HepG2 (cell line): ENCODE data around the gene MRPS10. TPM values are rescaled to one million over a fixed set of nuclear protein-coding genes. Genes with fewer than 3 reads are reported as not detected.

ENCODE experiments used
- ATAC-seq: fragments of 200-7000 bp; cut with Tn5 transposase; 3 replicates; pipeline ENCODE4 v1.9.1; 2020; ENCODE audit warnings: mild to moderate bottlenecking, moderate library complexity
- BruUV-seq: library from RNA; stranded (reverse); fragments of 400-500 nt; replicated peaks from 2 replicates; lab custom pipeline; 2021; lab: Mats Ljungman, UMichigan
- CTCF ChIA-PET: fragments of 300-600 bp; formaldehyde crosslinking; extraction: SDS; loops from one replicate; lab custom pipeline; 2021; ENCODE audit warnings: low total read pairs, inconsistent platforms, low intra/inter-chr PET ratio; lab: Yijun Ruan, JAX
- POLR2A ChIA-PET: fragments of 350-600 bp; sonication (Branson Sonifier 250); formaldehyde crosslinking; loops from one replicate; lab custom pipeline; 2020; ENCODE audit warnings: antibody characterized with exemption, inconsistent platforms; lab: Yijun Ruan, JAX
- DNase-seq: peaks from one replicate; pipeline ENCODE4 v3.0.0-alpha.2; 2015; ENCODE audit warnings: low spot score
- FAIRE-seq: peaks from 3 replicates; lab custom pipeline; 2011; peaks lifted over from hg19 to GRCh38; lab: Jason Lieb, UNC
- H2AFZ ChIP-seq: one replicate; pipeline ENCODE4 v1.6.1; 2011; ENCODE audit warnings: low read length, inconsistent platforms
- H3K27ac ChIP-seq: fragments of 300-600 bp; 3 replicates; pipeline ENCODE4 v1.8.0; 2011; ENCODE audit warnings: mixed run types, mild to moderate bottlenecking, mixed read lengths, low read length, inconsistent platforms; ENCODE audit not compliant: insufficient read depth; ENCODE audit errors: extremely low read length
- H3K27me3 ChIP-seq, 2 experiments: fragments of 200-600 bp in 1 of 2; 2 replicates in 1 of 2; 3 replicates in 1 of 2; pipeline versions ENCODE4 v1.6.0 to v1.8.0; 2011; ENCODE audit warnings: low read length in 2 of 2, mild to moderate bottlenecking in 2 of 2, moderate library complexity in 2 of 2, inconsistent platforms in 1 of 2; ENCODE audit not compliant: insufficient read depth in 2 of 2, control insufficient read depth in 1 of 2
- H3K36me3 ChIP-seq, 2 experiments: fragments of 200-600 bp in 1 of 2; replicated peaks in 1 of 2; 2 replicates in 1 of 2; 3 replicates in 1 of 2; pipeline versions ENCODE4 v1.5.1 to v1.8.0; 2011; ENCODE audit warnings: low read length in 2 of 2, inconsistent platforms in 1 of 2; ENCODE audit not compliant: insufficient read depth in 2 of 2, control insufficient read depth in 1 of 2
- H3K4me1 ChIP-seq: 2 replicates; pipeline ENCODE4 v1.5.1; 2012; ENCODE audit warnings: low read length, inconsistent platforms; ENCODE audit not compliant: insufficient read depth
- H3K4me2 ChIP-seq: 2 replicates; pipeline ENCODE4 v1.6.0; 2011; ENCODE audit warnings: low read depth, low read length, inconsistent platforms
- H3K4me3 ChIP-seq, 3 experiments: fragments of 200-600 bp in 1 of 3; sonication (generic), shearing (Covaris generic) in 1 of 3; replicated peaks in 1 of 3; 2 replicates each; pipeline ENCODE4 v1.5.1; 2011 to 2016; ENCODE audit warnings: low read length in 3 of 3, inconsistent platforms in 2 of 3, low read depth in 2 of 3, mild to moderate bottlenecking in 2 of 3, control low read depth in 1 of 3, mixed read lengths in 1 of 3; ENCODE audit not compliant: insufficient read depth in 1 of 3
- H3K79me2 ChIP-seq: one replicate; pipeline ENCODE4 v1.6.1; 2011; ENCODE audit warnings: low read length, inconsistent platforms; ENCODE audit not compliant: insufficient read depth
- H3K9ac ChIP-seq: 2 replicates; pipeline ENCODE4 v1.6.0; 2011; ENCODE audit warnings: mild to moderate bottlenecking, low read depth, low read length, inconsistent platforms; ENCODE audit not compliant: insufficient read depth
- H3K9me3 ChIP-seq: 2 replicates; pipeline ENCODE4 v1.5.1; 2012; ENCODE audit warnings: mild to moderate bottlenecking, low read length
- H4K20me1 ChIP-seq: 2 replicates; pipeline ENCODE4 v1.6.0; 2011; ENCODE audit warnings: inconsistent platforms, mild to moderate bottlenecking, low read length, moderate library complexity; ENCODE audit not compliant: insufficient read depth
- DMAP1 ChIP-seq: IDR thresholded peaks from 2 replicates; pipeline ENCODE4 v1.6.1; 2016
- PPARG ChIP-seq: conservative IDR thresholded peaks from 2 replicates; pipeline ENCODE4 v1.6.1; 2016; ENCODE audit warnings: missing biosample characterization, missing genetic modification reagents
- RBFOX2 ChIP-seq: fragments of 200-400 bp; formaldehyde crosslinking; IDR thresholded peaks from 2 replicates; pipeline ENCODE4 v1.6.1; 2017; ENCODE audit warnings: low read depth, mild to moderate bottlenecking, low read length
- SALL1 ChIP-seq: sonication (generic); formaldehyde crosslinking; IDR thresholded peaks from 2 replicates; pipeline ENCODE4 v1.8.0; 2022; ENCODE audit warnings: mild to moderate bottlenecking, missing genetic modification reagents
- YY1 ChIP-seq: IDR thresholded peaks from 2 replicates; pipeline ENCODE4 v1.6.1; 2011; ENCODE audit warnings: low read length, low read depth, moderate library complexity, mild to moderate bottlenecking; ENCODE audit not compliant: insufficient read depth, insufficient replicate concordance
- ZBTB49 ChIP-seq: sonication (generic); formaldehyde crosslinking; IDR thresholded peaks from 2 replicates; pipeline ENCODE4 v1.4.0; 2020; ENCODE audit warnings: missing genetic modification reagents, borderline replicate concordance
- ZMYM3 ChIP-seq: sonication (generic); formaldehyde crosslinking; IDR thresholded peaks from 2 replicates; pipeline ENCODE4 v1.5.1; 2020; ENCODE audit warnings: mild to moderate bottlenecking, missing genetic modification reagents
- ZNF274 ChIP-seq: sonication (generic); formaldehyde crosslinking; IDR thresholded peaks from 2 replicates; pipeline ENCODE4 v1.5.1; 2020; ENCODE audit warnings: mild to moderate bottlenecking, missing genetic modification reagents
- ZNF644 ChIP-seq: IDR thresholded peaks from 2 replicates; pipeline ENCODE4 v1.6.1; 2016; ENCODE audit warnings: low read depth
- ZSCAN31 ChIP-seq: sonication (generic); formaldehyde crosslinking; IDR thresholded peaks from 2 replicates; pipeline ENCODE4 v1.5.0; 2020; ENCODE audit warnings: low read depth, mild to moderate bottlenecking, missing genetic modification reagents
- WGBS: methylation state at CpG from one replicate; pipeline ENCODE4 v1.1.6; 2017; ENCODE audit warnings: low lambda C conversion rate; 5-methylcytosine and 5-hydroxymethylcytosine counted together
- in situ Hi-C: cut with HindIII; loops from 2 replicates; pipeline ENCODE4 v1.10.0; 2017; ENCODE audit warnings: low pct_unique_long_range_greater_than_20kb; ENCODE audit not compliant: extremely low pct_ligation_motif_present
- intact Hi-C: fragments of 100-400 bp; cut with micrococcal nuclease; formaldehyde crosslinking; loops from one replicate; pipeline ENCODE4 v1.10.0; 2022; ENCODE audit not compliant: unreplicated experiment
- polyA plus RNA-seq, 8 experiments: library from polyadenylated mRNA; depleted of rRNA in 3 of 8; stranded (reverse) in 7 of 8; unstranded in 1 of 8; fragments of >200 nt; fragmentation: Illumina TruSeq in 4 of 8; extraction: Trizol in 4 of 8; gene quantifications; 2 replicates each; pipeline versions ENCODE4 v1.2.1 to v1.2.3, GENCODE V29; 2011 to 2016; ENCODE audit warnings: low read depth in 4 of 8, missing spikeins in 1 of 8, mixed read lengths in 1 of 8; ENCODE audit not compliant: insufficient read depth in 1 of 8
- total RNA-seq, 5 experiments: library from RNA; depleted of rRNA; stranded (reverse); fragments of >200 nt; fragmentation: Illumina TruSeq; extraction: Trizol; gene quantifications; 2 replicates each; pipeline ENCODE4 v1.2.3, GENCODE V29; 2016; ENCODE audit warnings: low read depth in 1 of 5
- TF ChIP-seq, protein P1 (sequence below): IDR thresholded peaks from 2 replicates; pipeline ENCODE4 v1.6.1; 2016
- TF ChIP-seq, protein P2 (sequence below): sonication (generic); formaldehyde crosslinking; IDR thresholded peaks from 2 replicates; pipeline ENCODE4 v1.5.1; 2020; ENCODE audit warnings: mild to moderate bottlenecking, missing genetic modification reagents, moderate library complexity

The MRPS10 gene
- total and polyA plus RNA-seq, 2 of the 13 experiments (the other 11 are each of a cell fraction or from before 2014, with no cell fraction given) = 31.7 to 54.6 TPM

DNA sequence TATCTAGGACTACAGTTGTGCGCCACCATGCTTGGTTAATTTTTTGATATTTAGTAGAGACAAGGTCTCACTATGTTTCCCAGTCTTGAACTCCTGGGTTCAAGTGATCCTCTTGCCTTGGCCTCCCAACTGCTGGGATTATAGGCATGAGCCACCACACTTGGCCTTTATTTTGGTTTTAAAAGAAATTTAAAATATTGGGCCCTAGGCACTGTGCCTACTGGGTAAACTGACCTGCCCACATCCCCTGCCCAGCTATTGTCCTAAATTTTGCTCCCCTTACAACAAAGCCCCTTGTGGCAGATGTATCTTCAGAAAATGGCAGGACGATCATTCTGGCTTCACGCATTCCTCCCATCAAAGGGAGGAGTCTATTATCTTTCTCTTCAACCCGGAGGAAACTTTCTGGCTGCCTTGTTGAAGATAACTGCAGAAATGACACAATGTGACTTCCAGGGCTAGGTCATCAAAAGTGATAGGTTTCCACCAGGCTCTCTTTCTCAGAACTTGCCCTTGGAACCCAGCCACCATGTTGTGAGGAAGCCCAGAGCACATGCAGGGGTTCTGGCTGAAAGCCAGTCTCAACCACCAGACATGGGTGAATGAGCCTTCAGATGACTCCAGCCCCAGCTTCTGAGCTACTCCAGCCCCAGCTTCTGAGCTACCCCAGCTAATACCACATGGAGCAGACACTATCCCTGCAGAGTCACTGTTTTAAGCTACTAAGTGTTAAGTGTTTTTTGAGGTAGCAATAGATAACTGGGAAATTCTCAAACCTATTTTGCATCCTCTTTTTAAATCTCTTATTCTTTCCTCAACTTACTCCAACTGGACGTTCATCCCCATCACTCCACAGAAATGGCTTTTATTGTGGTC, 18.3 kb downstream of the MRPS10 start:
- H3K9ac ChIP-seq = no peak overlapping the region
- H4K20me1 ChIP-seq = no peaks in the 10 kb centered on the region
- in situ Hi-C loops = no loop called here
- H2AFZ ChIP-seq = no peak overlapping the region
- H3K4me1 ChIP-seq = peaks cover 72% of the 10 kb centered on the region
- no peaks in the 10 kb centered on the region for H3K79me2 ChIP-seq
- CTCF ChIA-PET = no interaction called here
- H3K36me3 ChIP-seq = no peaks in the 10 kb centered on the region
- ATAC-seq = no peak
- no peaks in the 10 kb centered on the region for H3K27me3 ChIP-seq
- H3K9me3 ChIP-seq = no peaks in the 10 kb centered on the region
- no peak overlapping the region for H3K4me2 ChIP-seq
- peak; percentile 22 for DNase-seq
- intact Hi-C loops = no loop called here
- TSS peak; percentile 61 for BruUV-seq
- POLR2A ChIA-PET = interaction anchor here (0.7 to 1.4 kb wide), 5 partner anchors 15 to 177 kb away, joined by 3 to 5 read pairs (median 4); partner anchors contain the start of gene TAF8
- FAIRE-seq = no peak
- H3K4me3 ChIP-seq = no peak overlapping the region
- TF ChIP-seq RBFOX2 (0 out of 2 replicates have a peak, but pooled peaks have one; percentile 28), YY1 (peak; percentile 47), ZSCAN31 (no peak), ZNF644 (peak; percentile 42; the same call in 1 of the 2 replicates), PPARG (CRISPR knock-in tag) (no peak)
- peak overlapping the region; percentile 22 for H3K27ac ChIP-seq
- WGBS = 92% methylated on average over 5 of the region's 5 CpGs

DNA sequence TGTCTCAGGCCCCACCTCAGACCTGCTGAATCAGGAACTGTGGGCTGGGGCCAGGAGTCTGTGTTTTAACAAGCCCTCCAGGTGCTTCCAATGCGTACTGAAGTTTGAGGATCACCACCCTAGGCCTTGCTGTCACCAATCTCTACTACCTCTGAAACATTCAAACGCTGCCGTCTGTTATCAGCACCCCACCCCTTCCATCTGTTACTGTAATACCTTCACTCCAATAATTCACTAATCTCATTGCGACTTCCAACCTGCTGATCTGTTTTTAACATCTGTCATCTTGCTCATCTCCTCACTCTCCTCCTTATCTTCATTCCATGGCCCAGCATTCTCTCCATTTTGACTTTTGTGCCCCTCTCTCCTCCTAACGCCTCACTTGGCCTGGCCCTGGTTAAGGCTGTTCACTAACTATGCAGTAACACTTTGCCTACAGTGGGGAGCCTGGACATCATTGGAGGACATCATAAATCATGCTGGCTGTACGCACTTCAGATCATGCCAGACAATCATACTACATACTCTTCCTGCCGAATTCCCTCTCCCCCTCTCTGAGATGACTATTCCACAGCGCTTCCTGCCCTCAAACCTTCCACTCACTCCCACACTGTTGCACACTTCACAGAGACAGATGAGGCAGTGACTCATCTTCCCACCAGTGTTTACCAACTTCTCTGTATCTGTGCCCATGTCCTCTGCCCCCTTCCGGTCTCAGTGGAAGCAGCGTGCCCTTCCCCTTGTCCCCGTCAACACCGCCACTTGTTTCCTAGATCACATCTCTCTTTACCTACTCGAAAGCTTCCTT, 19.9 kb downstream of the MRPS10 start:
- CTCF ChIA-PET = interaction anchor here (1.0 to 1.4 kb wide), 2 partner anchors 17 to 31 kb away, joined by 3 to 4 read pairs; no protein-coding TSS in a partner anchor
- FAIRE-seq (peak; percentile 57), DNase-seq (peak; percentile 81), ATAC-seq (peak; percentile 81)
- in situ Hi-C loops (no loop called here), intact Hi-C loops (no loop called here)
- Histone ChIP-seq H3K27ac (peak overlapping the region; percentile 21), H3K27me3 (no peaks in the 10 kb centered on the region), H3K4me2 (peak overlapping the region; percentile 22; the same call in 1 of the 2 replicates), H4K20me1 (no peaks in the 10 kb centered on the region), H3K9ac (0 out of 2 replicates have a peak overlapping the region, but pooled peaks have one; percentile 3), H3K4me1 (peaks cover 56% of the 10 kb centered on the region), H3K36me3 (no peaks in the 10 kb centered on the region), H3K9me3 (no peaks in the 10 kb centered on the region), H3K79me2 (no peaks in the 10 kb centered on the region), H3K4me3 (no peak overlapping the region), H2AFZ (no peak overlapping the region)
- no TSS peak for BruUV-seq
- WGBS = 54% methylated on average over 13 of the region's 13 CpGs
- POLR2A ChIA-PET = no interaction called here
- 0 out of 2 replicates have a peak, but pooled peaks have one; percentile 19 for TF ChIP-seq ZMYM3 (CRISPR knock-in tag)
- TF ChIP-seq, protein P1, sequence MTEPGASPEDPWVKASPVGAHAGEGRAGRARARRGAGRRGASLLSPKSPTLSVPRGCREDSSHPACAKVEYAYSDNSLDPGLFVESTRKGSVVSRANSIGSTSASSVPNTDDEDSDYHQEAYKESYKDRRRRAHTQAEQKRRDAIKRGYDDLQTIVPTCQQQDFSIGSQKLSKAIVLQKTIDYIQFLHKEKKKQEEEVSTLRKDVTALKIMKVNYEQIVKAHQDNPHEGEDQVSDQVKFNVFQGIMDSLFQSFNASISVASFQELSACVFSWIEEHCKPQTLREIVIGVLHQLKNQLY (CRISPR knock-in tag) = no peak; the same call in 1 of the 2 replicates
- peak; percentile 74 for TF ChIP-seq SALL1 (CRISPR knock-in tag)
- TF ChIP-seq ZBTB49 (CRISPR knock-in tag) = no peak
- no peak for TF ChIP-seq ZNF274 (CRISPR knock-in tag)
- TF ChIP-seq DMAP1 = no peak
- TF ChIP-seq, protein P2, sequence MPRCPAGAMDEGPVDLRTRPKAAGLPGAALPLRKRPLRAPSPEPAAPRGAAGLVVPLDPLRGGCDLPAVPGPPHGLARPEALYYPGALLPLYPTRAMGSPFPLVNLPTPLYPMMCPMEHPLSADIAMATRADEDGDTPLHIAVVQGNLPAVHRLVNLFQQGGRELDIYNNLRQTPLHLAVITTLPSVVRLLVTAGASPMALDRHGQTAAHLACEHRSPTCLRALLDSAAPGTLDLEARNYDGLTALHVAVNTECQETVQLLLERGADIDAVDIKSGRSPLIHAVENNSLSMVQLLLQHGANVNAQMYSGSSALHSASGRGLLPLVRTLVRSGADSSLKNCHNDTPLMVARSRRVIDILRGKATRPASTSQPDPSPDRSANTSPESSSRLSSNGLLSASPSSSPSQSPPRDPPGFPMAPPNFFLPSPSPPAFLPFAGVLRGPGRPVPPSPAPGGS = no peak
